GM13977 (cell line): ENCODE results near the gene MBD5.

Experiments
- DNase-seq: peaks from one replicate; pipeline ENCODE4 v3.0.0; 2012; ENCODE audit warnings: low spot score
- in situ Hi-C: fragments of 300-500 bp; cut with MboI; formaldehyde crosslinking; loops from one replicate; pipeline ENCODE4 v1.12.0; 2022; ENCODE audit warnings: low sequenced_read_pairs, low pct_unique_long_range_greater_than_20kb, mixed read lengths, inconsistent platforms; ENCODE audit not compliant: unreplicated experiment
- TF ChIP-seq, protein P1 (sequence below): IDR thresholded peaks from 2 replicates; pipeline ENCODE4 v1.5.1; 2012; ENCODE audit warnings: mild to moderate bottlenecking, control low read depth; ENCODE audit not compliant: insufficient read depth; ENCODE audit errors: extremely low read depth, missing control alignments

Gene MBD5

DNA sequence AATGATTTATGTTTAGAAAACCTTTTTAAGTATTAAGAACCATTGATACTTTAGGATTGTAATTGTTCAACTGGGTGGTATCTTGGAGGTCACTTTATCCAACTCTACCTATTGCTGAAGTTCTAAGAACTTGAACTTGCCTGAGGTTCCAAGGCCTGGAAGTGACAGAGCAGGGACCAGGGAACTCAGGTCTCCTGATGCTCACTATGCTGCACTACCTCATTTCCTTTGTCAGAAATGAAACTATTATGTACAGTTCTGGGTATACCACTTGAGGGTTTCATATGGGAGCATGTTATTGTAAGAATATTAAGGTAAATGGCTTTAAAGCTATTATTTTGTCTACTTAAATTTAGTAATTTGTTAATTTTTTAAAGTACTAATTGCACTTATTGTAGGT, 3.0 kb downstream of the MBD5 start:
- in situ Hi-C loops, result no loop called here
- TF ChIP-seq, protein P1, sequence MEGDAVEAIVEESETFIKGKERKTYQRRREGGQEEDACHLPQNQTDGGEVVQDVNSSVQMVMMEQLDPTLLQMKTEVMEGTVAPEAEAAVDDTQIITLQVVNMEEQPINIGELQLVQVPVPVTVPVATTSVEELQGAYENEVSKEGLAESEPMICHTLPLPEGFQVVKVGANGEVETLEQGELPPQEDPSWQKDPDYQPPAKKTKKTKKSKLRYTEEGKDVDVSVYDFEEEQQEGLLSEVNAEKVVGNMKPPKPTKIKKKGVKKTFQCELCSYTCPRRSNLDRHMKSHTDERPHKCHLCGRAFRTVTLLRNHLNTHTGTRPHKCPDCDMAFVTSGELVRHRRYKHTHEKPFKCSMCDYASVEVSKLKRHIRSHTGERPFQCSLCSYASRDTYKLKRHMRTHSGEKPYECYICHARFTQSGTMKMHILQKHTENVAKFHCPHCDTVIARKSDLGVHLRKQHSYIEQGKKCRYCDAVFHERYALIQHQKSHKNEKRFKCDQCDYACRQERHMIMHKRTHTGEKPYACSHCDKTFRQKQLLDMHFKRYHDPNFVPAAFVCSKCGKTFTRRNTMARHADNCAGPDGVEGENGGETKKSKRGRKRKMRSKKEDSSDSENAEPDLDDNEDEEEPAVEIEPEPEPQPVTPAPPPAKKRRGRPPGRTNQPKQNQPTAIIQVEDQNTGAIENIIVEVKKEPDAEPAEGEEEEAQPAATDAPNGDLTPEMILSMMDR, result no peak
- peak; percentile 9 for DNase-seq

GRCh38 chr2:148026573-148026972, 5.7 kb downstream of the MBD5 start:
- in situ Hi-C loops, result no loop called here
- TF ChIP-seq, protein P1, result no peak
- DNase-seq, result no peak

- in situ Hi-C loops, result no loop called here
- DNase-seq, result no peak
- TF ChIP-seq, protein P1, result no peak
Measured at GRCh38 chr2:148027822-148028221, 6.9 kb downstream of the MBD5 start.

- in situ Hi-C loops, result no loop called here
- TF ChIP-seq, protein P1, result no peak
- no peak for DNase-seq
Measured at GRCh38 chr2:148028781-148029180, 7.9 kb downstream of the MBD5 start.

DNA sequence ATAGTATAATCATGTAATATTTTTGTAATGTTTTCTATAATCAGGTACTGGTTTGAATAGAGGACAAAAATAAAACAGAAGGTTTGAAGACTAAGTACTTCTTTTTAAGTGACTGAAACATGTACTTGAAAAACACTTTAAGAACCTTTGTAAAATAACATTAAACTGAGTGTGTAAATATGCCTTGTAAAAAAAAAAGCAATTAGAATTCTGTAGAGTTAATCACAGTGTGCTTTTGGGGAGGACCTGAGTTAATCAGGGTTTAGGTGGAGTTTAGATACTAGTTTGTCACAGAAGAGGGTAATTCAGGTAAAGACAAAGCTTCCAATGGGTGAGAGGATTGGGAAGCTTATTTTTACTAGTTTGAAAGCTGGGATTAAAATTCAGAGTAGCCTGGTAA, 10.3 kb downstream of the MBD5 start:
- TF ChIP-seq, protein P1, result no peak
- no peak for DNase-seq
- in situ Hi-C loops, result no loop called here

- in situ Hi-C loops, result no loop called here
- TF ChIP-seq, protein P1, result no peak
- DNase-seq, result no peak
Measured at GRCh38 chr2:148032215-148032614, 11.3 kb downstream of the MBD5 start.

- TF ChIP-seq, protein P1, result no peak
- in situ Hi-C loops, result no loop called here
- DNase-seq, result no peak
Measured at GRCh38 chr2:148039783-148040182, 18.9 kb downstream of the MBD5 start.
